GM19023 (cell line): ENCODE results near the gene MICALL1.
"Not testable (repeated sequence)": the region's sequence is repeated elsewhere in the genome, so short reads cannot be mapped to it uniquely, and the experiment has no call there.

ENCODE experiments used
- ATAC-seq: cut with Tn5 transposase; IDR thresholded peaks from one replicate; pipeline ENCODE4 v1.9.1; 2021; ENCODE audit warnings: mild to moderate bottlenecking, moderate library complexity; ENCODE audit not compliant: unreplicated experiment

The MICALL1 gene

GRCh38 chr22:37957232-37957631 is 51.1 kb downstream of the MICALL1 start:
- ATAC-seq = no peak

GRCh38 chr22:37959231-37959825 is 53.2 kb downstream of the MICALL1 start:
- no peak for ATAC-seq

GRCh38 chr22:37961062-37961461 is 55.0 kb downstream of the MICALL1 start:
- ATAC-seq = no peak

GRCh38 chr22:37965940-37966664 is 60.0 kb downstream of the MICALL1 start:
- ATAC-seq = no peak

GRCh38 chr22:37967147-37967546 is 61.0 kb downstream of the MICALL1 start:
- ATAC-seq = no peak

GRCh38 chr22:37967637-37968451 is 61.7 kb downstream of the MICALL1 start:
- no peak for ATAC-seq

GRCh38 chr22:37968452-37969251 is 62.6 kb downstream of the MICALL1 start:
- no peak for ATAC-seq

- ATAC-seq = no peak
These were observed 64.8 kb downstream of the MICALL1 start for GRCh38 chr22:37970864-37971263.

GRCh38 chr22:37971475-37972434 is 65.7 kb downstream of the MICALL1 start:
- no peak for ATAC-seq

- ATAC-seq = no peak
These were observed 66.4 kb downstream of the MICALL1 start for GRCh38 chr22:37972527-37972926.

- no peak for ATAC-seq
These were observed 67.4 kb downstream of the MICALL1 start for GRCh38 chr22:37973271-37974170.

GRCh38 chr22:37975153-37975552 is 69.1 kb downstream of the MICALL1 start:
- no peak for ATAC-seq

- ATAC-seq = not testable (repeated sequence)
These were observed 69.9 kb downstream of the MICALL1 start for GRCh38 chr22:37976022-37976421.

GRCh38 chr22:37976547-37976946 is 70.5 kb downstream of the MICALL1 start:
- no peak for ATAC-seq

- no peak for ATAC-seq
These were observed 73.7 kb downstream of the MICALL1 start for GRCh38 chr22:37979782-37980181.

- no peak for ATAC-seq
These were observed 75.3 kb downstream of the MICALL1 start for GRCh38 chr22:37981282-37982011.

GRCh38 chr22:37982151-37982785 is 76.2 kb downstream of the MICALL1 start:
- ATAC-seq = no peak
